A673 (cell line): Measurements from ENCODE around the gene CERS6.

ENCODE experiments used
- CTCF ChIP-seq: fragments of 300-800, 200-600 bp; sonication (generic); conservative IDR thresholded peaks from 2 replicates; pipeline ENCODE4 v1.5.1; 2017; ENCODE audit warnings: low read depth, mild to moderate bottlenecking, antibody characterized with exemption, low read length, moderate library complexity, mixed read lengths
- EZH2 ChIP-seq: fragments of 200-600 bp; sonication (generic); IDR thresholded peaks from 2 replicates; pipeline ENCODE4 v1.6.1; 2017; ENCODE audit warnings: borderline replicate concordance, low read depth, mild to moderate bottlenecking, mixed read lengths, antibody characterized with exemption, low read length; ENCODE audit not compliant: poor library complexity, severe bottlenecking

GRCh38 chr2:168608796-168609195 is 152.7 kb downstream of the CERS6 start:
- TF ChIP-seq EZH2: no peak
- TF ChIP-seq CTCF: no peak
